VCaP (cell line): Measurements from ENCODE around the gene IQSEC3.
"Not testable (repeated sequence)": the region's sequence is repeated elsewhere in the genome, so short reads cannot be mapped to it uniquely, and the experiment has no call there.

Experiments used
- H3K27ac ChIP-seq: fragments of 450-650 bp; 2 replicates; pipeline ENCODE4 v1.5.1; 2017
- TF ChIP-seq, protein P1 (sequence below): fragments of 450-650 bp; conservative IDR thresholded peaks from 2 replicates; pipeline ENCODE4 v1.5.1; 2017; ENCODE audit warnings: mild to moderate bottlenecking, moderate library complexity

IQSEC3 gene

DNA sequence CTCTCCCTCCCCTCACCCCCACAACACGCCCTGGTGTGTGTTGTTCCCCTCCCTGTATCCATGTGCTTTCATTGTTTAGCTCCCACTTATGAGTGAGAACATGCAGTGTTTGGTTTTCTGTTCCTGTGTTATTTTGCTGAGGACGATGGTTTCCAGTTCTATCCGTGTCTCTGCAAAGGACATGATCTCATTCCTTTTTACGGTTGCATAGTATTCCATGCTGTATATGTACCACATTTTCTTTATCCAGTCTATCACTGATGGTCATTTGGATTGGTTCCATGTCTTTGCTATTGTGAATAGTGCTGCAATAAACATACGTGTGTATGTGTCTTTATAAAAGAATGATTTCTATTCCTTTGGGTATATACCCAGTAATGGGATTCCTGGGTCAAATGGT, 20.0 kb upstream of the IQSEC3 start:
- not testable (repeated sequence) for H3K27ac ChIP-seq

DNA sequence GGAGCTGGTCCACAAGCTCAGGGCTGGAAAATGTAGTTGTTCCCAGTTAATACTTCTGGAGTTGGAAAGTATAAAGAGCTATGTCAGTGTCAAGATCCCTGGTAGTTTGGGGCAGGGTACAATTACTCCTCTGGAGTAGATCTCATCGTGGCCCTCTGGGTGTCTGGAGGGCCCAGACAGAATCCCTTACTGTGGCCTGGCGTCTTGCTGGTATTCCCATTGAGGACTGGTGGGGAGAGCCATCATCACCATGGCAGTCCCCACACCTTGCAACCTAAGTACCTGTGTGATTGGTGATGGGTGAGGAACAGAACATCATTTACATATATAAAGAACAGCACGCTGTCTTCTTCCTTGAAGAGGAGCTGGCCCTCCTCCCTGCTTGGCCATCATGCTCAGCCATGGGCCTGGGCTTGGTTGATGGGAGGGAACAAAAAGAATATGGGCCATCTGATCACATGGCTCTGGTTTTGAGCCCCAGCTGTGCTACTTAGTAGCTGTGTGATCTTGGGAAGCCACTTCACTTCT, 18.8 kb upstream of the IQSEC3 start:
- not testable (repeated sequence) for H3K27ac ChIP-seq

DNA sequence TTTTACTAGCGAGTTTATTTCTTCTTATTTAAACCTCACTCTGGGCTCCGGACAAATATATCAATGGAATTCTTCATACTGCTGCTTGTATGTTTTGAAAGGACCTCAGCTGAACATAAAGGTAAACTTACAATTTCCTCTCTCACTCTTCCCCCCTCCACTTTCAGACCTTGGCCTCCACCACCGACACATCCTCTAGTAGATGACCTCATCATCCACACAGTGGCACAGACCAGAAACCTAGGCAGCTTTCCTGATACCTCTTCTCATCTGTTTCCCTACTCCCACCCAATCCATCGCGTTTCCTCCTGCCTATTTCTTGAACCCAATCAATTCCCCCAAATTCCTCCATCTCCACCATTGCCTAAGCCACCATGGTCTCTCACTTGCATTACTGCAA, 17.4 kb upstream of the IQSEC3 start:
- not testable (repeated sequence) for H3K27ac ChIP-seq

DNA sequence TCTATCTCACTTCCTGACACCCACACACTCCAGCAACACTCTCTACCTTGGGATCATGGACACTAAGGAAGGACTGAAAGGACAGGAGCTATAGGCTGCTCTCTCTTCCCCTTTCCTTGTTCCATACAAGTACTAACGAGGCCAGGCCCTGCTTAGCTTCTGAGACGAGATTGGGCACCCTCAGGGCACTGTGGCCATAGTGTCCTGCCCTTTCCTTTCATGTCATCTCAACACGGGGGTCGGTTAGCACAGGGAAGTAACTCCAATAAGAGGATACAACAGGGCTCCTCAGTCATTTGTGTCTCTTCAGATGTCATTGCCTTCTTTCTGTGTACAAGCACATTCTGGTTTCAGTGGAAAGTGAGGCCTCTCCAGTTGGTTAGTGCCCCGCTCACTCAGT, 15.5 kb upstream of the IQSEC3 start:
- H3K27ac ChIP-seq: not testable (repeated sequence)

DNA sequence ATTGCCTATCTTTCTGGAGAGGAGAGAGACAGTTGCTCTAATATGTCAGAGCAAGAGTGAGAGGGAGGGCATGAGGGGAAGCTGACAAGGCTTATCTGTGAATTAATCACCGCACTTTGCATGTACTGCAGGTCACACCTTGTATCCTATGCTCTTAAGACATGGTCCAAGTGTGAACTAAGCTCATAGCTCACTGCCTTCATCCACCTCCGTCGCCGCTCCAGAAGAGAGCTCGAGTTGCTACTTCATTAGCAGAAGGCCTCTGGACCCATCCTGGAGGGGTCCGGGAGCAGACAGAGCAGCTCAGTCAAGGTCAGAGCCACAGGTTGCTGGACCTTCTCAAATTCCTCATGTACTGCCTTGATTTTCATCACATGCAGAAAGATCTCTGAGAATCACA, 14.6 kb upstream of the IQSEC3 start:
- H3K27ac ChIP-seq: not testable (repeated sequence)

DNA sequence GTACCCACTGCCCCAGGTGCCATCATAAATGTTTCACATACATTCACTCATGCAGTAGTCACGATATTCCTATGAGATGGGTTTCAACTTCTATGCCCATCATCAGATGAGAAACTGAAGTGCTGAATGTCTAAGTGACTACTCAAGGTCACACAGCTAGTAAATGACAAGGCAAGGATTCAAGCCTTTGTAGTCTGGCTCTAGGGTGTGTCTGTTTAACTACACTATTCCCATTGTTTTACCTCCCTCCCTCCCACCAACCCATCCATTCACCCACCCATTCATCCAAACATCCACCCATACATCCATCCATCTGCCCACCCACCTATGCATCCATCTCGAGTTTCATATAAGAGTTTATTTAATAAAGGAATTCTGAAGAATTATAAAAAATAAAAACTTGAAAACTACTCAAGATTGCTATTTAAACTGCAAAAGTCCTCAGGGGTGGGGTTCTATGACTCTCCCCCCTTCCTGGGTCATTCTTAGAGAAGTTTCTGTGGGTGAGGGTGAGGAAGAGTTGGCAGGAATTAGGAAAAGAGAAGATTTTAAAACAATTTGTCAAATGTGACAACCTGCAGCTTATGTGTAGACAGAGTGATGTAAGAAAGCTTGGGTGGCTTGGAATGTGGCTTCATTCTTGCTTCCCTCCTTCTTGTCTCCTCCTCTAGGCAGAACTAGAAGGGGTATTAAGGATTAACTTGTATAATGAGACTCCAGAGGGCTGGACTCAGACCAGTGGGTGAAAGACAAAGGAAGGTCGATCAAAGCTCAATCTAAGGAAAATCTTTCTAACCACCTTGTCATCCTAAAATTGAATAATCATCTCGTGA, 13.4 kb upstream of the IQSEC3 start:
- H3K27ac ChIP-seq: not testable (repeated sequence)

DNA sequence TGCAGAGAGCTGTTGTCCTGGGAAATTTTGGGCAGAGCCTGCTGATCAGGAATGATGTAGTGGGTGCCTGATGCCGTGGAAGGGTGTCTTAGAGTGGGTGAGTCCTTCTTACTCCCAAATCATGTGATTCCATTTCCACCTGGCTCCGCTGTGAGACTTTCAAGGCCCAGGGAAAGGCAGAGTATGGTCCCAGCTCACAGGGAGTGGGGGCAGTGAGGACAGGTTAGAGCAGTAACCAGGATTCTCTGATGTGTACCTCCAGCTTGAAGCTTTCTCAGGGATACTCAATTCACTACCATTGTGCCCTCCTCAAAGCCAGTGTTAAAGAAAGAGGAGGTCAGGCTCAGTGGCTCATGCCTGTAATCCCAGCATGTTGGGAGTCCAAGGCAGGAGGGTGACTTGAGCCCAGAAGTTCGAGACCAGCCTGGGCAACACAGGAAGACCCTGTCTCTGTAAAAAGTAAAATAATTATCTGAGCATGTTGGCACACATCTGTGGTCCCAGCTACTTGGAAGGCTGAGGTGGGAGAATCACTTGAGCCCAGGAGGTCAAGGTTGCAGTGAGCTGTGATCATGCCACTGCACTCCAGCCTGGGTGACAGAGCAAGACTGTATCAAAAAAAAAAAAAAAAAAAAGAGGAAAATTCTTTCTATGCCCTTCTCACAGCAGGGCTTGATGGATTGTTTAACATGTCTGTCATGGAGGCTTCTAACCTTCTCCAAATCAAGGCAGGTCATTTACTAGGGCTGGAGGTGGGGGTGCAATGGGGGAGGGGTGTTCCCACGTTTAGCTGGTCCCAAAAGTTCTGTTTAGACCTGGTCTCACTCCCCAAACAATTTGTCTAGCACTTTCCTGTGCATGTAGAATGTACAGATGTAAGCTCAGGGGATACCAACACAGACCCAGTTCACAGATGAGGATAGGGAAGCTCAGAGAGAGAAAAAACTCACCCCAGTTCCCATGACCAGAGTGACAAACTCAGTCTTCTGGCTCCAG, 12.5 kb upstream of the IQSEC3 start:
- H3K27ac ChIP-seq: no peak overlapping the region
- TF ChIP-seq, protein P1, sequence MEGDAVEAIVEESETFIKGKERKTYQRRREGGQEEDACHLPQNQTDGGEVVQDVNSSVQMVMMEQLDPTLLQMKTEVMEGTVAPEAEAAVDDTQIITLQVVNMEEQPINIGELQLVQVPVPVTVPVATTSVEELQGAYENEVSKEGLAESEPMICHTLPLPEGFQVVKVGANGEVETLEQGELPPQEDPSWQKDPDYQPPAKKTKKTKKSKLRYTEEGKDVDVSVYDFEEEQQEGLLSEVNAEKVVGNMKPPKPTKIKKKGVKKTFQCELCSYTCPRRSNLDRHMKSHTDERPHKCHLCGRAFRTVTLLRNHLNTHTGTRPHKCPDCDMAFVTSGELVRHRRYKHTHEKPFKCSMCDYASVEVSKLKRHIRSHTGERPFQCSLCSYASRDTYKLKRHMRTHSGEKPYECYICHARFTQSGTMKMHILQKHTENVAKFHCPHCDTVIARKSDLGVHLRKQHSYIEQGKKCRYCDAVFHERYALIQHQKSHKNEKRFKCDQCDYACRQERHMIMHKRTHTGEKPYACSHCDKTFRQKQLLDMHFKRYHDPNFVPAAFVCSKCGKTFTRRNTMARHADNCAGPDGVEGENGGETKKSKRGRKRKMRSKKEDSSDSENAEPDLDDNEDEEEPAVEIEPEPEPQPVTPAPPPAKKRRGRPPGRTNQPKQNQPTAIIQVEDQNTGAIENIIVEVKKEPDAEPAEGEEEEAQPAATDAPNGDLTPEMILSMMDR: no peak

DNA sequence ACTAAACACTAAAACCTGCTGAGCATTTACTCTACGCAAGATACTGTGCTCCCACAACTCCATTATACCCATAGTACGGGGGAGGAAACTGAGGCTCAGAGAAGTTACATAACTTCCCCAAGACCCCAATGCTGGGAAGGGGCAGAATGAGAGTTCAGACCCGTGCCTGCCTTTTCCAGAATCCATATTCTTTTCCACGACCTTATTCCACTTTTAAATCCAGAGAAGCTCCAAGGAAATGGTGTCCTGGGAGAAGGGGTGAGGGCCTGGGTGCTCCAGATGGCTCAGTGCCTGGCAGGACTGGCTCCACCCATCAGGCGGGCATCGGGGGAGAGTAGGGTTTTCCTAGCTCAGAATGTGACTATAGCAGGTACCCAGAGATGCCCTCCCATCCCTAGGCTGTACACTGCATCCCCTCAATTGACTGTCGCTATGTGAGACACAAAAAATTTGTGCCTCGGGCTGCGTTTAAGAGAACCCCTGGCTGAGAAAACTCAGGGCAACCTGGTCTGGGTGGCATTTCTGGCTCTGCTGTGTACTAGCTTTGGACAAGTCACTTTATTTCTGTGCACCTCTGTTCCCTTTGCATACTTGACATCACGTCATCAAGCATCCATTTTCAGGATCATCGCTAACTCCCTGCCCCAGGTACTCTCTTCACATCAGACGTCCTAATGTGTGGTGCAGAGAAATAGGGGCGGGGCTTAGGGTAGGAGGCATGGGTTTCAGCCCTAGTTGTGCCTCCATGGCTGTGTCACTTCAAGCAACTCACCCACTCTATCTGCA, 11.6 kb upstream of the IQSEC3 start:
- TF ChIP-seq, protein P1: no peak
- no peak overlapping the region for H3K27ac ChIP-seq

DNA sequence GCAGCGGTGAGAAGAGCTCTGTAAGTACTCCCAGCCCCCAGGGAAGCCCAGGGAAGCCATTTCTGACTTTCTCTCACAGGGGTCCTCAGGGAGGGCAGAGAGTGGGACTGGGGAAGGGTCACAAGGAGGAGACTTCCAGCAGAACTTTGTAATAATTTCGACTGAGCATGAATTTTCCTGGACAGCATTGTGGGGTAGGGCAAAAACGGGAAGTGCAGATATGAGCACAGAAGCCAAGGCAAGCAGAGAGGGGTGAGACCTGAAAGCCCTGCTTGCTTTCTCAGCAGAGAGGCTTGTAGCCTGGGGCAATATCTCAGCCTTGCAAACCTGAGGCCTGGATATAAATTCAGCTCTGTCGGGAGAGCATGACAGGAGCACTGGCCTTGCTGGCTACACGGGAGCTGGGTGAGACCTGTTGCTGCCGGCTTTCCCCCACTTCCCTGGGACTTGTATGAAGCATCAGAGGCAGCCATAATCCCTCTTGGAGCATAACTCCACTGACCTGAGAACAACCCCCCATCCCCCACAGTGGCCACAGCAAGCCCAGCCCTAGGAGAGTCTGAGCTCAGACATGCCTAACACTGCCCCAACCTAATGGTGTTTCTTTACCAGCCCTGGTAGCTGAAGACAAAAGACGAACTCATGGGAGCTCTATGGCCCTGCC, 9.8 kb upstream of the IQSEC3 start:
- TF ChIP-seq, protein P1: no peak
- no peak overlapping the region for H3K27ac ChIP-seq

DNA sequence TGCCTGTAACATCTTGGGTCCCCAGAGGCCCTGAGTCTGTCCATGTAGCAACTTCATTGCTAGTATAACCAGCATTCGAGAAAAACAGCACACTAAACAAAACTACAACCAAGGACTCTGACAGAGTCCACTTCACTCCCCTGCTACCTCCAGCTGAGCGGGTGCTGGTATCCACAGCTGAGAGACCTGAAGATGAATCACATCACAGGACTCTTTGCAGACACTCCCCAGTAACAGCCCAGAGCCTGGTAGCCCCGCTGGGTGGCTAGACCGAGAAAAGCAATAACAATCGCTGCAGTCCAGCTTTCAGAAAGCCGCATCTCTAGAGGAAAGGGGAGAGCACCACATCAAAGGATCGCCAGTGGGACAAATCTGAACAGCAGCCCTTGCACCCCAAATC, 9.0 kb upstream of the IQSEC3 start:
- TF ChIP-seq, protein P1: no peak

More for the DNA sequence above, 9.0 kb upstream of the IQSEC3 start:
- no peak overlapping the region for H3K27ac ChIP-seq
